Endothelial cell of umbilical vein (primary cell): ENCODE measurements around the gene FRY. TPM values are rescaled to one million over a fixed set of nuclear protein-coding genes. Genes with fewer than 3 reads are reported as not detected.

ENCODE experiments used
- BruUV-seq: library from RNA; stranded (reverse); fragments of 400-500 nt; replicated peaks from 2 replicates; lab custom pipeline; 2021; lab: Mats Ljungman, UMichigan
- CTCF ChIA-PET: fragments of 300-600, 350-600 bp; sonication (Branson Sonifier 250); formaldehyde crosslinking; loops from one replicate; lab custom pipeline; 2021; ENCODE audit warnings: antibody characterized with exemption, inconsistent platforms; lab: Charles Lee
- POLR2A ChIA-PET: fragments of 300-600, 350-600 bp; sonication (Branson Sonifier 250); formaldehyde crosslinking; loops from one replicate; lab custom pipeline; 2021; ENCODE audit warnings: antibody characterized with exemption, inconsistent platforms; lab: Charles Lee
- DNase-seq: peaks from one replicate; pipeline ENCODE4 v3.0.0-alpha.2; 2011; ENCODE audit warnings: low read depth, low spot score
- FAIRE-seq: peaks from 2 replicates; lab custom pipeline; 2011; peaks lifted over from hg19 to GRCh38; lab: Jason Lieb, UNC
- H2AFZ ChIP-seq: 2 replicates; pipeline ENCODE4 v1.6.0; 2012; ENCODE audit warnings: low read depth, low read length, control low read depth, inconsistent platforms
- H3K27ac ChIP-seq: 2 replicates; pipeline ENCODE4 v1.5.1; 2011; ENCODE audit warnings: low read depth, mild to moderate bottlenecking, control low read depth, low read length, moderate library complexity; ENCODE audit not compliant: insufficient read depth
- H3K27me3 ChIP-seq, 2 experiments: 2 replicates each; pipeline versions ENCODE4 v1.6.0 to v1.6.1; 2011; ENCODE audit warnings: low read length in 2 of 2, mixed read lengths in 1 of 2; ENCODE audit not compliant: control insufficient read depth in 2 of 2, insufficient read depth in 2 of 2
- H3K36me3 ChIP-seq, 2 experiments: 2 replicates in 1 of 2; 3 replicates in 1 of 2; pipeline ENCODE4 v1.5.1; 2011; ENCODE audit warnings: low read length in 2 of 2, mild to moderate bottlenecking in 1 of 2, moderate library complexity in 1 of 2; ENCODE audit not compliant: control insufficient read depth in 2 of 2, insufficient read depth in 2 of 2; ENCODE audit errors: extremely low read depth in 1 of 2
- H3K4me1 ChIP-seq: 3 replicates; pipeline ENCODE4 v1.5.1; 2011; ENCODE audit warnings: mild to moderate bottlenecking, low read length; ENCODE audit not compliant: control insufficient read depth, insufficient read depth; ENCODE audit errors: extremely low read depth
- H3K4me2 ChIP-seq: 2 replicates; pipeline ENCODE4 v1.6.1; 2011; ENCODE audit warnings: low read length, control low read depth, mixed read lengths; ENCODE audit not compliant: insufficient read depth
- H3K4me3 ChIP-seq, 3 experiments: fragments of 200-600 bp in 1 of 3; sonication (generic), shearing (Covaris generic) in 1 of 3; replicated peaks in 1 of 3; 2 replicates each; pipeline ENCODE4 v1.5.1; 2011 to 2016; ENCODE audit warnings: control low read depth in 3 of 3, low read length in 3 of 3, mild to moderate bottlenecking in 2 of 3, inconsistent platforms in 1 of 3, low read depth in 1 of 3, moderate library complexity in 1 of 3; ENCODE audit not compliant: insufficient read depth in 1 of 3
- H3K79me2 ChIP-seq: 2 replicates; pipeline ENCODE4 v1.6.0; 2012; ENCODE audit warnings: low read length, inconsistent platforms; ENCODE audit not compliant: control insufficient read depth, insufficient read depth
- H3K9ac ChIP-seq: replicated peaks from 2 replicates; pipeline ENCODE3; 2011; ENCODE audit warnings: low read length, control low read depth; ENCODE audit not compliant: insufficient read depth; ENCODE audit errors: extremely low read depth
- H3K9me1 ChIP-seq: replicated peaks from 3 replicates; pipeline ENCODE4 v1.6.0; 2011; ENCODE audit warnings: mild to moderate bottlenecking, low read length; ENCODE audit not compliant: control insufficient read depth, insufficient read depth; ENCODE audit errors: extremely low read depth
- H3K9me3 ChIP-seq: replicated peaks from 2 replicates; pipeline ENCODE4 v1.5.1; 2012; ENCODE audit warnings: low read length, inconsistent platforms; ENCODE audit not compliant: control insufficient read depth, insufficient read depth
- H4K20me1 ChIP-seq: replicated peaks from 2 replicates; pipeline ENCODE3; 2011; ENCODE audit warnings: mild to moderate bottlenecking, low read length; ENCODE audit not compliant: control insufficient read depth, insufficient read depth; ENCODE audit errors: extremely low read depth
- CTCF ChIP-seq, 2 donors: IDR thresholded peaks; 1 replicate in 1 of 2; 2 replicates in 1 of 2; pipeline ENCODE4 v1.5.1; 2011; ENCODE audit warnings: low read length in 2 of 2, mild to moderate bottlenecking in 2 of 2, moderate library complexity in 2 of 2, control low read depth in 1 of 2, inconsistent platforms in 1 of 2, low read depth in 1 of 2; ENCODE audit not compliant: insufficient read depth in 1 of 2; ENCODE audit errors: extremely low read depth in 1 of 2
- EZH2 ChIP-seq: IDR thresholded peaks from 2 replicates; pipeline ENCODE4 v1.6.1; 2012; ENCODE audit warnings: borderline replicate concordance, low read depth, mild to moderate bottlenecking, moderate library complexity, low read length, inconsistent platforms; ENCODE audit not compliant: severe bottlenecking
- FOS ChIP-seq: IDR thresholded peaks from 2 replicates; pipeline ENCODE4 v1.6.1; 2011; ENCODE audit warnings: mild to moderate bottlenecking, low read length, moderate library complexity, borderline replicate concordance; ENCODE audit not compliant: insufficient read depth
- GATA2 ChIP-seq: IDR thresholded peaks from 2 replicates; pipeline ENCODE4 v1.7.0; 2011; ENCODE audit warnings: low read depth, mild to moderate bottlenecking, moderate library complexity, mixed read lengths, low read length; ENCODE audit not compliant: insufficient read length, insufficient read depth
- JUN ChIP-seq: IDR thresholded peaks from 2 replicates; pipeline ENCODE4 v1.6.1; 2011; ENCODE audit warnings: borderline replicate concordance, low read depth; ENCODE audit not compliant: insufficient read length, insufficient read depth
- MAX ChIP-seq: IDR thresholded peaks from 2 replicates; pipeline ENCODE4 v1.6.1; 2011; ENCODE audit not compliant: insufficient read depth, insufficient read length
- MYC ChIP-seq: IDR thresholded peaks from one replicate; pipeline ENCODE4 v1.6.1; 2011; ENCODE audit warnings: mild to moderate bottlenecking, low read depth, low read length
- POLR2A ChIP-seq: IDR thresholded peaks from 2 replicates; pipeline ENCODE4 v1.6.1; 2012; ENCODE audit warnings: low read depth, mild to moderate bottlenecking, control low read depth, low read length
- POLR2AphosphoS5 ChIP-seq: IDR thresholded peaks from 2 replicates; pipeline ENCODE4 v1.6.1; 2012; ENCODE audit warnings: low read depth, mild to moderate bottlenecking, control low read depth, low read length, moderate library complexity; ENCODE audit not compliant: insufficient read depth
- dilution Hi-C: fragments of 300-500 bp; cut with MboI; formaldehyde crosslinking; loops from one replicate; pipeline ENCODE4 v1.15.0; 2019; ENCODE audit warnings: low sequenced_read_pairs; ENCODE audit not compliant: extremely low pct_ligation_motif_present
- intact Hi-C: fragments of 100-400 bp; cut with micrococcal nuclease; formaldehyde crosslinking; loops from one replicate; pipeline ENCODE4 v1.10.0; 2022
- polyA plus RNA-seq, 4 experiments: library from polyadenylated mRNA; depleted of rRNA in 3 of 4; stranded (reverse) in 3 of 4; unstranded in 1 of 4; fragments of >200 nt; gene quantifications; 2 replicates each; pipeline versions ENCODE4 v1.2.1 to v1.2.3, GENCODE V29; 2011 to 2012; ENCODE audit warnings: missing spikeins in 1 of 4
- total RNA-seq: library from RNA; stranded (reverse); gene quantifications from 2 replicates; pipeline ENCODE4 v1.2.3, GENCODE V29; 2021

FRY gene
- total and polyA plus RNA-seq, 2 donors (not counting 3 experiments of a cell fraction or from before 2014, with no cell fraction given): 57.3 to 75.8 TPM

GRCh38 chr13:32229443-32229842, 197.9 kb downstream of the FRY start:
- H2AFZ ChIP-seq: no peak overlapping the region
- H3K4me3 ChIP-seq: no peak overlapping the region
- FAIRE-seq (no peak), DNase-seq (no peak)
- no peaks in the 10 kb centered on the region for H3K9me3 ChIP-seq
- H3K27ac ChIP-seq: no peak overlapping the region
- ChIA-PET POLR2A (no interaction called here), CTCF (interaction anchor here (0.5 to 1.0 kb wide), 3 partner anchors 14 to 294 kb away, joined by 3 to 4 read pairs (median 3); no protein-coding TSS in a partner anchor)
- no peaks in the 10 kb centered on the region for H4K20me1 ChIP-seq
- no peaks in the 10 kb centered on the region for H3K4me1 ChIP-seq
- H3K27me3 ChIP-seq: no peaks in the 10 kb centered on the region
- no TSS peak for BruUV-seq
- intact Hi-C loops: no loop called here
- TF ChIP-seq POLR2AphosphoS5: no peak
- TF ChIP-seq CTCF (IDR thresholded peaks at IDR 0.05; ENCODE audit: extremely low read depth in 1 of 2, insufficient read depth in 1 of 2, low read depth in 1 of 2, low read length in 2 of 2): no peak
- no peak for TF ChIP-seq MYC
- no peak for TF ChIP-seq MAX
- no peak for TF ChIP-seq FOS
- H3K9me1 ChIP-seq: no peaks in the 10 kb centered on the region
- no peak overlapping the region for H3K4me2 ChIP-seq
- H3K9ac ChIP-seq: no peak overlapping the region
- H3K79me2 ChIP-seq: no peaks in the 10 kb centered on the region
- dilution Hi-C loops: no loop called here
- H3K36me3 ChIP-seq: peaks cover 0 to 2% of the 10 kb centered on the region in 2 experiments

- TF ChIP-seq POLR2A: no peak
- TF ChIP-seq MAX: no peak
- TF ChIP-seq MYC: no peak
- TF ChIP-seq CTCF (IDR thresholded peaks at IDR 0.05; ENCODE audit: extremely low read depth in 1 of 2, insufficient read depth in 1 of 2, low read depth in 1 of 2, low read length in 2 of 2): no peak
- no peak for TF ChIP-seq GATA2
- TF ChIP-seq FOS: no peak
- no peak for TF ChIP-seq EZH2
- no peak for TF ChIP-seq POLR2AphosphoS5
- TF ChIP-seq JUN: no peak
- dilution Hi-C loops: no loop called here
- CTCF ChIA-PET: no interaction called here
These were observed 200.7 kb downstream of the FRY start for GRCh38 chr13:32232263-32232662.

More at GRCh38 chr13:32232263-32232662, 200.7 kb downstream of the FRY start:
- Histone ChIP-seq H3K9me3 (no peaks in the 10 kb centered on the region), H3K4me3 (no peak overlapping the region), H3K79me2 (no peaks in the 10 kb centered on the region), H3K27ac (no peak overlapping the region), H3K9me1 (no peaks in the 10 kb centered on the region), H3K4me1 (no peaks in the 10 kb centered on the region), H2AFZ (no peak overlapping the region), H3K9ac (no peak overlapping the region), H4K20me1 (no peaks in the 10 kb centered on the region), H3K4me2 (no peak overlapping the region), H3K36me3 (peaks cover 0 to 5% of the 10 kb centered on the region in 2 experiments), H3K27me3 (no peaks in the 10 kb centered on the region)
- POLR2A ChIA-PET: no interaction called here
- BruUV-seq: no TSS peak
- FAIRE-seq (no peak), DNase-seq (no peak)
- intact Hi-C loops: no loop called here
